ENCODE data around the gene KRT86.

Gene KRT86

GRCh38 chr12:52353766-52354165, 79.3 kb downstream of the KRT86 start:
- TF ChIP-seq CTCF (conservative IDR thresholded peaks at IDR 0.05; ENCODE audit: low read depth) = no peak
- CTCF ChIA-PET = interaction anchor here (0.7 kb wide), 1 partner anchor 42 kb away, joined by 3 read pairs; no protein-coding TSS in a partner anchor
- POLR2A ChIA-PET (ENCODE audit: low non-redundant PET) = no interaction called here
- no peak for DNase-seq (ENCODE audit: low spot score)
- no peak overlapping the region; the same call in 1 of the 2 replicates for H3K27ac ChIP-seq

- ChIA-PET POLR2A (ENCODE audit: low non-redundant PET) (no interaction called here), CTCF (no interaction called here)
- DNase-seq (ENCODE audit: low spot score) = no peak
- TF ChIP-seq CTCF (conservative IDR thresholded peaks at IDR 0.05; ENCODE audit: low read depth) = no peak
- H3K27ac ChIP-seq = no peak overlapping the region; the same call in 1 of the 2 replicates
These were observed 79.8 kb downstream of the KRT86 start for GRCh38 chr12:52354200-52354599.

GRCh38 chr12:52355176-52355575, 80.7 kb downstream of the KRT86 start:
- ChIA-PET POLR2A (ENCODE audit: low non-redundant PET) (no interaction called here), CTCF (interaction anchor here (1.0 kb wide), 1 partner anchor 17 kb away, joined by 6 read pairs; no protein-coding TSS in a partner anchor)
- no peak for DNase-seq (ENCODE audit: low spot score)
- no peak overlapping the region for H3K27ac ChIP-seq
- no peak for TF ChIP-seq CTCF (conservative IDR thresholded peaks at IDR 0.05; ENCODE audit: low read depth)

DNA sequence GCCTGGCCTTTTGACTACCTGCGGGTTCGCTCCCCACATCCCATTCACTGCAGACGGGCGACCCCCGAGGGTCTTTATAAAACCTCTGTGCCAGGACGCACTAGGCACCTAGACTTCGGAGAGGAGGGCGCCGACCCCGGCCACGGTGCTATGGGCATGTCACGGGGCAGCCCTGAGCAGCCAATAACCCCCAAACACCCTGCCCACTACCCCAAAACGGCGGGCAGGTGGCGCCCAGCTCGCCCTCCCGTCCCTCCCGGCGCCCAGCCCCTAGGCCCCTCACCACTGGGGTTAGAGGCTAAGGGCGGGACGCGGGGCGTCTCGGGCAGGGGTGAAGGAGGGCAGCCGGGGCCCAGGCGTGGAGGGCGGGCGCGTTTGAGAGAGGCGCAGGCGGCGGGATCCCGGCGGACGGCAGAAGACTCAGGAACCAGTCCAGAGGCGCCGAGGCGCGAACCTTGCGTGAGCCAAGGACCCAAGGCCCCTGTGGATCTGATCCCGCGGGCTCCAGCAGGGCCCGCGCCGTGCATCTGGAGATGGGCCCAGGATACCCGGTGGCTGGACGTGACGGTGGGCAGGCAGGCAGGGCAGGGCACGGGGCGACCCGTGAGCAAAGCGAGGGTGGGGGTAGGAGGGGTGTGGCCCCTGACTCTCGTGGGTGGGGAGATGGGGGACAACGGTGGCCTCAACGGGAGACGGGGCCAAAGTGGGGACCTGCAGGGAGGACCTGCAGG, 81.8 kb downstream of the KRT86 start:
- no peak for DNase-seq (ENCODE audit: low spot score)
- CTCF ChIA-PET = interaction anchor here (1.0 kb wide), 1 partner anchor 16 kb away, joined by 6 read pairs; no protein-coding TSS in a partner anchor
- POLR2A ChIA-PET (ENCODE audit: low non-redundant PET) = no interaction called here
- H3K27ac ChIP-seq = no peak overlapping the region
- TF ChIP-seq CTCF (conservative IDR thresholded peaks at IDR 0.05; ENCODE audit: low read depth) = no peak

- CTCF ChIA-PET = no interaction called here
- no peak for DNase-seq (ENCODE audit: low spot score)
- POLR2A ChIA-PET (ENCODE audit: low non-redundant PET) = no interaction called here
- TF ChIP-seq CTCF (conservative IDR thresholded peaks at IDR 0.05; ENCODE audit: low read depth) = no peak
- H3K27ac ChIP-seq = no peak overlapping the region
These were observed 82.5 kb downstream of the KRT86 start for GRCh38 chr12:52356762-52357580.
